ENCODE measurements around the gene SCYL1.
A peak's percentile ranks its signal among the peaks of the same experiment; 100 is the strongest.

SCYL1 gene

DNA sequence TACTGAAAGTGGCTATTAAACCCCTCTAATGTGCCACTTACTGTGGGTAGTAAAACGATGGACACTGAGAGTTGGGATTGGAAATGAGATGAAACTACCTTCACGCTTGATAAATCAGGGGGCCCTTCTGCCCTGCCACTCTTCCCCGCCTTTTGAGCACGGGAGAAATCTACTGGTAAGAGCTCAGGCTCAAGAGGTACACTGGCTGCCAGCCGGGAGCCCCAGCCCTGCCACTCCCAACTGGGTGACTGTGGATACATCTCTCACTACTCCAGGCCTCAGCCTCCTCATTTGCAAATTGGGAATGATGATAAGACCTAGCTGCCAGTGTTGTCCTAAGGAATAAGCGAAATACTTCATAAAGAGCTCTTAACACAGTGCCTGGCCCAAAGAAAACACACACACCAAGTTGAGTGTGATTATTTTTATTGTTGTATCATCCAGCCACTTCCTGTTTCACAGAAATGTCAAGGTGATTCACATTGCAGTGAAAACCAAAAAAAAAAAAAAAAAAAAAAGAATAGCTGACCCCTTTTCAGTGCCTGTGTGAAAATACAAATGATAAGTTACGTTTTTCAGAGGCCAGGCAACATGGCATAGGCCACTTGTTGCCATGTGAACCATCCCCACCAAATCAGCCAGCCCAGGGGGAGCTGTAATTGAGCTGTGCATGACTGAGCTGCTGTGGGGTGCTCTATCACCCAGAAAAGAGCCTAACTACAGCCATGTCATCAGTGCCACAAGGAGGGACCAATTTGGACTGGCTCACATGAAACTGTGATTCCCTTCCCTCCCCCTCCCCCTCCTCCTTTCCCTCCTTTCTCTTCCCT, 41.0 kb downstream of the SCYL1 start:
- no peak for DNase-seq (ENCODE audit: low read depth in 1 of 2, low spot score in 1 of 2)

DNA sequence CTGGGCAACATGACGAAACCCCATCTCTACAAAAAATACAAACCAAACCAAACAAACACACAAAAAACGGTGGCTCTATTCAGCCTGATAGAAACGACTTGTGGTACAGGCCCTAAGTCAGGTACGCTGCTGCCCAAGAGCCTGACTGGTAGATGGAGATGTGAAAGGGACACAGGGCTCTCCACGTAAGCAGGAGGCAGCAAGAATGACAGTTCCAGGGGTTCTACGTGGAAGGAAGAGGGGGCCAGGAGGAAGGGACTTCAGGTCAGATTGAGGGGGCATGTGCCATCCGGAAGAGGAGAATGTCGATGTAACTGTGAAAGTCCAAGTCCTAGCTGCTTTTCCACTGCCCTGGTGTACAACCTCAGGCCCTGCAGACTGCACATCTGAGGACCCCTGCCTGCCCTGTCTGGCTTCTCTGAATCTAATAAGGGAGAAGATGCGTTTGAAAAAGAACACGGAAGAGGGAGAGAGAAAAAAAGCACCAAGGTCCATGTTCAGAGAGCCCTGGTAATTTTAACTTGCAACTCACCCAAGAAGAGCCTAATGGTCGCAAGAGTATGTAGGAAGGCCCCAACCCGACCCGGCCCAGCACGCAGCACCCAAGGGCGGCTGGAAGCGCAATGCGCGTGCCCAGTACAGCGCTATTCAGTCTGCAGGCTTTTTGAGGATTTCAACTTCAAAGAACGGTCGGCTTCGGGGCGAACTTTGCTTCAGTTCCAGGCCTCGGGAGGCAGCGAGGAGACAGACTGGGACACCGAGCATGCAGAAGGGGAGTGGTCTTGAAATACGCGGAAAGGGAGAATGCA, 44.5 kb downstream of the SCYL1 start:
- DNase-seq (ENCODE audit: low read depth in 1 of 2, low spot score in 1 of 2), result no peak

GRCh38 chr11:65569973-65570918, 45.4 kb downstream of the SCYL1 start, which contains the start of gene ZNRD2:
TSS of gene ZNRD2 (plus strand) at chr11:65570477. CDS start at chr11:65570492, 15 bp downstream.
- DNase-seq (ENCODE audit: low read depth in 1 of 2, low spot score in 1 of 2), result peak; percentile 94 to 97

- no peak for DNase-seq (ENCODE audit: low read depth in 1 of 2, low spot score in 1 of 2)
Measured at GRCh38 chr11:65571420-65571819, 46.5 kb downstream of the SCYL1 start.

DNA sequence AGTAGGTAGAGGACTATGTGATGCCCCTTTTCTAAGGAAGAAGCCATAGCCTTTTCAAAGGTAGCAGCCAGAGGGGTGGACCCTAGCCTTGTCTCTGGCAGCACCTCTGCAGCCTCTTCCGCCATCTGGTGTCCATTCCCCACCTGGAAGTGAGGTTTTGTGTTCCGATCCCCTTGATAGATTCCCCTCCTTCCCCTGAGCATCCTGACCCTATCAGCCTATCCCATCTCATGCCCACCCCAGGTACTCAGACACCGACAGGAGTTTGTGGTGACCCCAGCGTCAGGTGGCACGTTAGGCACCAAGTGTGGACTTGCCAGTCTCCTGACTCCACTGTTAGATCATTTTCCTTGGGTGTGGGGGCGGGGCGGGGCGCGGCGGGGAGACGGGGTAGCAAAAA, 47.1 kb downstream of the SCYL1 start:
- no peak for DNase-seq (ENCODE audit: low read depth in 1 of 2, low spot score in 1 of 2)

DNA sequence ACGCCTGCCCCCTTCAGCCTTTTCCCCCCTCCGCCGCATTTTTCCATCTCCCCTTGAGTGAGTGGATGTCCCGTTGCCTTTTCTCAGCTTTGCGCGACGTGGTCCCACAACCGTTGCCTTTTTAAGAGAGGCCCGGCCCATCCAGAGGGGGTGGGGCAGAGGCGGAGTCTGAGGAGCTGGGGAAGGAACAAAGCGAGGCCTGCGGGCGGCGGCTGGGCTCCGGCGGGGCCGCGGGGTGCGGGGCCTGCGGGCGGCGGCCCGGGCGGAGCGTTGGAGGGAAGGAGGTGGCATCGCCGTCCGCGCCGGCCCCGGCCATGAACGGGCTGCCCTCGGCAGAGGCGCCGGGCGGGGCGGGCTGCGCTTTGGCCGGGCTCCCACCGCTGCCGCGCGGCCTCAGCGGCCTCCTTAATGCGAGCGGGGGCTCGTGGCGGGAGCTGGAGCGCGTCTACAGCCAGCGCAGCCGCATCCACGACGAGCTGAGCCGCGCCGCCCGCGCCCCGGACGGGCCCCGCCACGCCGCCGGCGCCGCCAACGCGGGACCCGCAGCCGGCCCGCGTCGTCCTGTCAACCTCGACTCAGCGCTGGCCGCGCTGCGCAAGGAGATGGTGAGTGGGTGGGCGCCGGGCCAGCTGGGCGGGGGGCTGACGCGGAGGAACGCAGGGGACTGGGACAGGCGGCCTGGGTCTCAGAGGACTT, 47.6 kb downstream of the SCYL1 start, which contains the start of gene FAM89B:
TSS of gene FAM89B (plus strand) at position 183 of the 696 bp plus-strand sequence. CDS start at position 315, 132 bp downstream.
- DNase-seq (ENCODE audit: low read depth in 1 of 2, low spot score in 1 of 2), result peak; percentile 77 to 81

DNA sequence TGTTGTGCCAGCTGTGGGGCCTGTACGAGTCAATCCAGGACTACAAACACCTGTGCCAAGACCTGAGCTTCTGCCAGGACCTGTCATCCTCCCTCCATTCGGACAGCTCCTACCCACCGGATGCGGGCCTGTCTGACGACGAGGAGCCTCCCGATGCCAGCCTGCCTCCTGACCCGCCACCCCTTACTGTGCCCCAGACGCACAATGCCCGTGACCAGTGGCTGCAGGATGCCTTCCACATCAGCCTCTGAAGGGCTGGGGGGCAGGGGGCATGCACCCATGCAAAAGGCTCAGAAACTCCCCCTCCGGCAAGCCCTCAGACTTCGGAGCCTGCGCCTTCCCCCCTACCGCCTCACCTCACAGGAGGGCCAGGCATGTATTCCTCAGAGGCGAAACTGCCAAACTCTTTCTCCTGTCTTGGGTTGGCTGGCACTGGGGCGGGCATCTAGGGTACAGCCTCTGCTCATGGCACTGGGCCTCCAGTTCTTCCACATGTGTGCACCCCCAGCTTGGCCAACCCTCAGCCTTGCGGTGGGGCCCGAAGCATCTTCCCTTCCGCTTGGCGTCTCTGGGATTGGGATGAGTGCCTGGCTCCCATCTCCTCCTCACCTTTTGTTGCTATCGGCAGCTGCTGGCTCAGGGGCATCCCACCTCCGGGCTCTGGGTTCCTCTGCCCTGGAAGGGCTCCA, 48.7 kb downstream of the SCYL1 start:
- DNase-seq (ENCODE audit: low read depth in 1 of 2, low spot score in 1 of 2), result no peak

GRCh38 chr11:65574109-65574810, 49.4 kb downstream of the SCYL1 start:
- DNase-seq (ENCODE audit: low read depth in 1 of 2, low spot score in 1 of 2), result peak; percentile 48 to 80

DNA sequence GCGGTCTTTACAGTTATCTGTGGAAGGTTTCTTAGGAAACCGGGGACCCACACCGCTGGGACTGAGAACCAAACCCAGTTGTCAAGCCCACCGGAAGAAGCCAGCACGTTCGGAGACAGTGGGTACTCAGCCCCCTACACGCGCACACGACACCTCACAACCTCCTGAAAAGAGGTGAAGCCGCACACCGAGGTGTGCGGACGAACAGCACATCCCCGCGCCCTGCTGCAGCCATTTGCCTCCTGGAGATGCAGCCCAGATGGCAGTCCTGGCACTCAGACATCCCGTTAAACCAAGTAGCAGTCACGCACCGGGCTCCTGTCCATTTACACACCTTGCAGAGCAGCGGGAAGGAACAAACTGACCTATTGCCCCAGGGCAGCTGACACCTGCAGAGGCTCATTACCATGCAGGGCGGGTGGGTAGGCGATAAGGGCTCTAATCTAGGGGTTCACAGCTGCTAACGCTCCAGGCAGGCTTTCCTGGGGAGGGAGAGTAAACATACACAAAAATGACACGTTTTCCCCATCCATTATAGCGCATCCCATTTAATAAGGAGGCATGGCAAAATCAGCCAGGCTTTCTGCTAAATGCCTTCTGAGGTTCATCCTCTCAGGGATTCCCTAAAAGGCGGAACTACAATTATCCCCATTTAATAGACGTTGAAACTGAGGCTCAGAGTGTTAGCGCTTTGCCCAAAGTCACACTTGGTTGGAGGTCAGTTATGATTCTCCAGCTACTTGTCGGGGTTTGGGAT, 50.1 kb downstream of the SCYL1 start:
- no peak for DNase-seq (ENCODE audit: low read depth in 1 of 2, low spot score in 1 of 2)

- peak; percentile 56 to 68 for DNase-seq (ENCODE audit: low read depth in 1 of 2, low spot score in 1 of 2)
Measured at GRCh38 chr11:65575568-65576231, 50.8 kb downstream of the SCYL1 start, which contains the start of gene EHBP1L1. TSS of gene EHBP1L1 (plus strand) at chr11:65576053. CDS start at chr11:65576303, 250 bp downstream.

DNA sequence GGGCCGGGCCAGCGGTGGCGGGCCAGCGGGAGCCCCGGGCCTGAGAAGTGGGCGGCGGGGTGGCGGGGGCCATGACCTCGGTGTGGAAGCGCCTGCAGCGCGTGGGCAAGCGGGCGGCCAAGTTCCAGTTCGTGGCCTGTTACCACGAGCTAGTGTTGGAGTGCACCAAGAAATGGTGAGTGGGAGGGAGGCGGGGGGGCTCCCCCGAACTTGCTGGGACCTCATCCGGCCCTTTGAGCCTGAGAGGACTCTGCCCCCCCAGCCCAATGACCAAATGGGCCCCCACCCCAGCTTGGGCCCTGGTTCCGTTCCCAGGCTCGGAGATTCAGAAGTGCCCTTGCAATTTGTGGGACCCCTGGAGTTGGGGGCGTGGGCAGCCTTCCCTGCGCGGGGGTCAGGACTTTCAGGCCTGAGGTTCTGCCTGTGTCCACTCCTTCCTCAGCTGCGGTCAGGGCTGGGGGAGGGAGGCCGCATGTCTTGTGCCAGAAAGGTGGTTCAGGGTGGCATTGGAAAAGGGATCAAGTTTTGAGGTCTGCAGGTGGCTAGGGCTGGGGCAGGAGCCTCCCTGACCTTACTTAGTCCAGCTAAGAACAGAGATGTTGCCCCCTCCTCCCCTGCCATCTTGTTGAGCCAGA, 51.5 kb downstream of the SCYL1 start:
- no peak for DNase-seq (ENCODE audit: low read depth in 1 of 2, low spot score in 1 of 2)

GRCh38 chr11:65576867-65577755, 52.2 kb downstream of the SCYL1 start:
- no peak for DNase-seq (ENCODE audit: low read depth in 1 of 2, low spot score in 1 of 2)

GRCh38 chr11:65577756-65578109, 52.9 kb downstream of the SCYL1 start:
- no peak for DNase-seq (ENCODE audit: low read depth in 1 of 2, low spot score in 1 of 2)

DNA sequence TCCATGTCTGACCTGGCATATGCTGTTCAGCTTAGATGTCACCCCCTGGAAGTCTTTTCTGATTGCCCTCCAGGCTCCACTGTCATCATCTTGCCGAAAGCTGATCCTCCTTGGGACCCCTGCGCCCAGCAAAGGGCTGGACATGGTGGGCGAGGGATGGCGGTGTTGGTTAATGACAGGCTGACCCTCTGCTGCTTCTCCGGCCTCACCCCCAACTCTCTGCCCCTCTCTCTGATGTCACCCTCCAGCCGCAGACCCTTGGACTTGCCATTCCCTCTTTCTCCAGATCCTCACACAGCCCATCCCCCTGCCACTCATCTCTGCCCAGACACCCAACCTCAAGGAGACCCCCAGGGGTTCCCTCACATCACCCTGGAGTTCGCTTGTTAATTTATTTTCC, 53.3 kb downstream of the SCYL1 start:
- DNase-seq (ENCODE audit: low read depth in 1 of 2, low spot score in 1 of 2), result no peak

DNA sequence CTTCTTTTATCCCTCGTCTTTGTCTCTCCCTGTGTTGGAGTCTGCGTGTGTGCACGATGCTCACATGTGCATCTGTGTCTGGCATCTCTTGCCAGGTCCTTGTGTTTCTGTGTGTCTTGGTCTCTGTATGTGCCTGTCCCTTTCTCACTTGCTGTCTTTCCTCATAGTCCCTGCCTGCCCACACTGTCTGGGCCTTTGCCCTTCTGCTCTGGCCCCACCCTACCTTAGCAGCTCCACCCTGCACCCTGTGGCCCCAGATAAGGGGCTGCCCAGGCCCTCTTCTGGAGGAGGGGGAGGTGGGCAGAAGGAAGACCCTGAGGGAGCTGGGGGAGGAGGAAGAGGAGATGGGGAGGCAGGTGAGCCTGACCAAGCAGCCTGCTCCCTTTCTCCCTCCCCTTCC, 53.8 kb downstream of the SCYL1 start:
- DNase-seq (ENCODE audit: low read depth in 1 of 2, low spot score in 1 of 2), result no peak

DNA sequence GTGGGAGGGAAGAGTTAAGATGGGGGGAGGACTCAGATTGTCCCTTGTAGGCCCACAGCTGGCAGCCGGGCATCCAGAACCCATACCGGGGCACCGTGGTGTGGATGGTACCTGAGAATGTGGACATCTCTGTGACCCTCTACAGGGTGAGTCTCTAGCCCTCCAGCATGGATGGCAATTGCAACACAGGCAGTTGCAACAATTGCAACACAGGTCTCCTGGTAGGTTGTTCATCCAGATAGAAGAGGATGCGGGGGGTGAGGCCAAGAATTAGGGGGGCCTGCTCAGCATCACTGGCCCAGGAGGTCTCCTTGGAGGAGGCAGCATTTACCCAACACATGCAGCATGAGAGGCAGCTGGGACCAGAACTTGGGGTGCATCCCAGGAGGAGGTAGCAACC, 54.4 kb downstream of the SCYL1 start:
- no peak for DNase-seq (ENCODE audit: low read depth in 1 of 2, low spot score in 1 of 2)

All from activated T-helper 1 cell treated with anti-CD3 and anti-CD28 coated beads, Interleukin-2, amount 50 U/mL, for 16 hours (primary cell).